H4 (cell line): Measurements from ENCODE around the gene OR2Z1. TPM values are rescaled to one million over a fixed set of nuclear protein-coding genes. Genes with fewer than 3 reads are reported as not detected.

Experiments
- DNase-seq: peaks from one replicate; pipeline ENCODE4 v3.0.0-alpha.2; 2015; ENCODE audit warnings: low spot score
- total RNA-seq: library from RNA; depleted of rRNA; stranded (reverse); fragments of >200 nt; shearing (Covaris generic); gene quantifications from 2 replicates; pipeline ENCODE4 v1.2.3, GENCODE V29; 2014; rRNA removed

The OR2Z1 gene, protein sequence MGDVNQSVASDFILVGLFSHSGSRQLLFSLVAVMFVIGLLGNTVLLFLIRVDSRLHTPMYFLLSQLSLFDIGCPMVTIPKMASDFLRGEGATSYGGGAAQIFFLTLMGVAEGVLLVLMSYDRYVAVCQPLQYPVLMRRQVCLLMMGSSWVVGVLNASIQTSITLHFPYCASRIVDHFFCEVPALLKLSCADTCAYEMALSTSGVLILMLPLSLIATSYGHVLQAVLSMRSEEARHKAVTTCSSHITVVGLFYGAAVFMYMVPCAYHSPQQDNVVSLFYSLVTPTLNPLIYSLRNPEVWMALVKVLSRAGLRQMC
- total RNA-seq = not detected in 2 replicates

DNA sequence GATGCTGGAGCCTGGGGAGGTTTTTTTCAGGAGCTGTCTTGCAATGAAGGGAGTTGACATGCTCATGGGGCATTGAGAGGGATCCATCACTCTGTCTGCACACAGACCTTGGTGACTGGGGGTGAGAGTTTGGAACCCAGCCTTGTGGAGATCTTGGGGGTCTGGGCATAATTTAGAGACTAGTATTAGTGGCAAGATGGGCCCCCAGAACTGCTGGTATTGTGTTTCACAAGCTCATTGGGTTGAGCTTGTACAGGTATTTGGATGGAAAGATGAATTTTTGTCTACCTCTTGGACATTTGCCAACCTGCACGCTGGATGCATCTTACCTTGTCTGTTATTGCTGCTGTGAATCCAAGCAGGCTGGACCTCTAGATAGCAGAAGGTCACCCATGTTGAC, at the start of gene OR2Z1:
Gene OR2Z1, plus strand, starts transcription at position 301 of the 400 bp plus-strand sequence. CDS start 9,395 bp downstream, outside the sequence.
- DNase-seq = no peak

DNA sequence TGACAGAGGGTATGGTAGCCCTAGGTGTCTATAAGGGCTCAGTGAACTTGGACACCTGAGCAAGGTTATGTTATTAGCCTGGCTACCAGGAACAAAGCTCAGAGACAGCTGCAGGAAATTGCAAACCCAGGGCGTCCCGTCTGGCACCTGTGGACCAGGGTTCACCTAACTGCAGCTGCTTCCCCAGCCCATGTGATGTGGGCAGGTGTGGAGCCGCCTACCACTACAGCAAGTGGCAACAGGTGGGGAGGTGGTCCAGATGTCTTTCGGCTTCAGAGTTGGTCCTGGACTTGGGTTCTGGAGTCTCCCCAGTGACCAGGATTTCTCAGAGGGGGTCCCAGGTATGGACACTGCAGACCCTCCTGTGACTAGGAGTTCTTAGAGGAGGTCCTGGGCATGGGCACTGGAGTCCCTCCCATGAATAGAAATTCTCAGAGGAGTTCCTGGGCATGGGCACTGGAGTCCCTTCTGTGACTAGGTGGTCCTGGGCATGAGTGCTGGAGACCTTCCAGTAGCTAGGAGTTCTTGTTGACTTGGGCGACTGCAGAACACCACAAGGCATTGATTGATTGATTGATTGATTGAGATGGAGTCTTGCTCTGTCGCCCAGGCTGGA, 48.0 kb upstream of the OR2Z1 start:
- DNase-seq = no peak

DNA sequence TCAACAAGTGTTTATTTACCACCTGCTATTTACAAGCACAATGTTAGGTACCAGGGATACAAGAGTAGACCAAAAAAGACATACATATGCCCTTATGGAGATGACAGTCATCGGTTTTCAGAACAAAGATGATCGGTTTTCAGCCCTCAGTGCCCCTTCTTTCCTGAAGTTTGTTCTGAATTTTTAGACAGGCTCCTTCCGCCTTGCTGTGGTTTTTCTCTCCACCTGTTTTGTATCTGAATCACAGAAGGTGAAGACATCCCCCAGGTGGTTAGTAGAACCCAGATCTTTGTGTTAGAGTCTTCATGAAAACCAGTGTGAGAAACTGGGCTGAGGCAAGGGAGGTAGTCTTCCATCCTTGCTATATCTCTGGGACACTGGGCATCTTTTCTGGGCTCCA, 46.4 kb upstream of the OR2Z1 start:
- no peak for DNase-seq

DNA sequence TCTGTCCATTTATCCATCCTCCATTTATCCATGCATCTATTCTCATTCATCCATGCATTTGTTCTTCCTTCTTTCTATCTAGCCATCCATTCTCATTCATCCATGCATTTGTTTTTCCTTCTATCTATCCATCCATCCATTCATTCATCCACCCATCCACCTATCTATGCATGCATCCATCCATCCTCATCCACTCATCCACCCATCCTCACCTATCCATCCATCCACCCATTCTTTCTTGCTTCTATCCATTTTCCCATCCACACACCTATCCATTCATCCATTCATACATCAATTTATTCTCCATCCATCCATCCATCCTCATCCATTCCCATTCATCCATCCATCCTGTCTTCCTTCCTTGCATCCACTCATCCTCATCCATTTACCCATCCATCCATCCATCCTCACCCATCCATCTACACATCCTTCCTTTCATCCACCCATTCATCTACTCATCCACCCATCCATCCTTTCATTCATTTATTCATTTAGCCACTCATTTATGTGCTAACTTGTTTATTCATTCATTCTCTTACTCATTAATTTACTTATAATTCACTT, 43.1 kb upstream of the OR2Z1 start:
- no peak for DNase-seq

DNA sequence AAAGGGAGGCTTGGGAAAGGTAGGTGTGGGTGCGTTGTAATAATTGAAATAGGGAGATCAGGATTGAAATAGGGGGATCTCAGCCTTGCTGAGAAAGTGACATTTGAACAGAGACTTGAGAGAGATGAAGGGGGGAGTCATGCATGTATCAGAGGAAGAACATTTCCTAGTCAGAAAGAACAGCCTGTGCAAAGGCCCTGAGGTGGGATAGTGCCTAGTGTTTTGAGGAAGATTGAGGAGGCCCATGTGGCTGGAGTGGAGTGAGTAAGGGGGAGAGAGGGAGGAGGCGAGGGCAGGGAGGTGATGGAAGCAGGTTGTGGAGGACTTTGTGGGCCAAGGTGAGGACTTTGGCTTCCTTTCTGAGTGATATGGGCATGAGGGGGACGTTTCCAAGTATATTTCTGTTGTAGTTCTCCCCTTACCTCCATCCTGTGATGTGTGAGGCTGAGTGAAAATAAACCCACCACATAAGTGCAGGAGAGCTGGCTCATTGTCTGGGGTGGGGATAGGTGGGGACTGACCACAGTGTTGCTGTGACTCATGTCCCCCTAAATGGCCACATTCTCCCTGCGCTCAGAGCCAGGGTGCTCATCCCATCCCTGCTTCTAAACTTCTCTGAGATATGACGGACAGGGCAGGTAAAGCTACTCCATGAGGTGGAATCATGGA, 40.6 kb upstream of the OR2Z1 start:
- DNase-seq = no peak

DNA sequence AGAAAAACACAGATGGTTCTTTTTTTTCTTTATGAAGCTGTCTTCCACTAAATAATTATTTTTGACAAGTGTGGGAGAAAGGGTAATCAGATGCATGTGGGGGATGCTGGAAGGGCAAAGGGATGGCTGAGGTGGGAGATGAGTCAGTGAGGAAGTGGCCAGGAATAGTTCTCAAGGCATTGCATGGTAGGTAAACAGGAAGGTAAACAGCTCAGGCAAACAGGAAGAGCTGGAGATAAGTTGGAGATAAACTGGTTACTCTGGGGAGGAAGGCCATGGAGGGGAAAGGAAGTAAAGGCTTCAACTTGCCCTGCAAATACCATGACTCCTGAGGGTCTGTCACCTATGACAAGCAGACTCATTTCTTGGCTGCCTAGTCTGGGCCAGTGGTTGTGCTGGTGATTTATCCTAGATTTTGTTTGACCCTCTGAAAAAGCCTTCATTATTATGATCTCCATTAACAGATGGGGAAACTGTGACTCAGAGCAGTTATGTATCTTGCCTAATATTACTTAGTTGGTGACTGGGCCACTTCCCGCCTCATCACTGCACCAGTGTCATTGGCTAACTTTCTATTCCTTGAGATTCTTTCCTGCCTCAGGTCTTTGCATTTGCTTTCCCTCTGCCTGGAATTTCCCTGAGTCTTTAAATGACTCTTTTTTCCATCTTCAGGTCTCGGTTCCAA, 39.9 kb upstream of the OR2Z1 start:
- peak; percentile 42 for DNase-seq

DNA sequence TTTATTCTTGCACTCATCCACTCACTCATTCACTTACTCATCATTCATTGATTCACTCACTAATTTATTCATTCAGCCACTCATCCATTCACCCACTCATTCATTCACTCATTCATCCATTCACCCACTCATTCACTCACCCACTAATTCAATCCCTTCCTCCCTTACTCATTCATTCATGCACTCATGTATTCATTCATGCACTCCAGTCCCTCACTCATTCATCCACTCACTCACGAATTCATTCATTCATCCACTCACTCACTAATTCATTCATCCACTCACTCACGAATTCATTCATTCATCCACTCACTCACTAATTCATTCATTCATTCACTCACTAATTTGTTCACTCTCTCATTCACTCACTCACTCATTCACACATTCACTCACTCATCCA, 39.0 kb upstream of the OR2Z1 start:
- DNase-seq = no peak

DNA sequence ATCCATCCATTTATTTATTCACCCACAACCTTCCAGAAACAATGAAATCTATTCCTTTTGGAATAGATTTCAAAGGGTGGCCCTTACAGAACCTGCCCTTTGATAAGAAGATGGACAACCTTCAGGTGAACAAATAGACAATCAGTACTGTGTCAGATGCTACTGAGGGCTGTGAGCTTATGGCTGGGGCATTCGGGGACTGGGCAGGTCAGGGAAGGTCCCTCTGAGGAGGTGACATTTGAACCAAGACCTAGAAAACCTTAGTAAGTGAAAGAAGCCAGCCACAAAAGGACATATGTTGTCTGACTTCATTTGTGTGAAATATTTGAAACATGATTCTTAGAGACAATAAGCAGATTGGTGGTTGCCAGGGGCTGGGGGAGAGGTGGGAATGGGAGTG, 38.5 kb upstream of the OR2Z1 start:
- no peak for DNase-seq

DNA sequence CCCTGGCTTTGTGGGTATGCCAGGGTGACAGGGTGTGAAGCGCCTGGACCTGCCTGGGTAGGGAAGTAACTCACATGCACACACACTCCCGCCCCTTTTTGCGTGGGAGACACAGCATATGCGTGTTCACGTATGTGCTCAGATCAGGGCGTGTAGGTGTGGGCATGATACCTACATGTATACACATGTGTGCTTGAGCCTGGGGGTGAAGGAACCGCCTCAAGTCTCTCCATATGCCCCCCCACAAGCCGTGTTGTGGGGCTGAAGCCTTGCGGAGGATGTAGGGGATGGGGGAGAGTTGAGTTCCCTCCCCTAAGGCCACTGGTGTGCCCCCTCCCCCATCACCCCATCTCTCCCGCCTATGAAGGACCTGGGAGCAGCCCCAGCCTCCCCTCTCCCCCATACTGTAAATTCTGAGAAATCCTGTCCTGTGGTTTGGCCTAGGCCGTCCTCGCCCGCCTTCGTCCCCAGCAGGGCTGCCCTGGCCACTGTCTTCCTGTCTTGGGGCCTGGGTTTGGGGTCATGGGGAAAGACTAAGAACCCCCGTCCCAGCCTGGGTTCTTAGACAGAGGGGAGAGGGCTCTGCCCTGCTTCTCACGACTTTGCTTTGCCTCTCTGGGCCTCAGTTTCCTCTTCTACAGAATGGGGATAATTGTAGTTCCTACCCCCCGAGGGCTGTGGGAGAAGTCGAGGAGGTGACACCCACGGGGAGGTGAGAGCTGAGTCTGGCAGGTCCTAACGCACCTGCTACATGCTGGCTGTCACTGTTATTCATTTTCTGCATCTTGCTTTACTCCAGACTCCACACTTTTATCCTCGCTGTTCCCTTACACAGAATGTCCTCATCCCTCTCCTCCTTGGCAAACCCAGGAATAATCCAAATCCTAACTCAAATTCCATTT, 37.2 kb upstream of the OR2Z1 start:
- no peak for DNase-seq

DNA sequence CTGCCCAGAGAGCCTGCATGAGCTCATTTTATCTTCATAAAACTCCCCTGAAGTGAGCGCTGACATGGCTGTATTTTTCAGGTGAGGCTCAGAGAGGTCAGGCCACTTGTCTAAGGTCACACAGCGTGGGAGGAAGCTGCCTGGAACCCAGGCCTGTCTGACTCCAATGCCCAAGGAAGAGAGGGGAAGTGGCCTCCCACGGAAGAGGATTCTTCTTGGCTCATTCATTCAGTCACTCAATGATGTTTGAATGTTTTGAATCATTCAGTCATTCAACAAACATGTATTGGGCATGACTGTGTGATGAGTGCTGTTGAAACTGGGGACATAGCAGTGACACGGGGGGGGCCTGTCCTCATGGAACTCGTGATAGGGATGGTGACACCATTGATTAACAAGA, 34.9 kb upstream of the OR2Z1 start:
- no peak for DNase-seq

DNA sequence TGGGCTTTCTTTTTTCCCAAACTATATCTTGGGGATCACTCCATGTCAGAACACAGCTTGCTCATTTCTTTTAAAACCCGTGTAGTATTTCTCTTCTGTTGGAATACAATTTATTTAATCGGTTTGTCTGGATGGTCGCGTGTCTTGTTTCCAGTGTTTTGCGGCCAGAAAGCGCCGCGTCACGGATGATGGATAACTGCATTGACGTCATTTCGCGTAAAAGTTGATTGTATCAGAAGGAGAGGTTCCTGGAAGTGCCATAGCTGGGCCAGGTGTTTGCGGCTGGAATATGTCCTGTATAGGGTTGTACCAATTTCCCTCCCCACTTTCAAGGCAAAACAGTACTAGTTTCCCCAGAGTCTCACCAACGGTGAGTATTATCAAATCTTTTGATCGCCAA, 32.5 kb upstream of the OR2Z1 start:
- DNase-seq = no peak

DNA sequence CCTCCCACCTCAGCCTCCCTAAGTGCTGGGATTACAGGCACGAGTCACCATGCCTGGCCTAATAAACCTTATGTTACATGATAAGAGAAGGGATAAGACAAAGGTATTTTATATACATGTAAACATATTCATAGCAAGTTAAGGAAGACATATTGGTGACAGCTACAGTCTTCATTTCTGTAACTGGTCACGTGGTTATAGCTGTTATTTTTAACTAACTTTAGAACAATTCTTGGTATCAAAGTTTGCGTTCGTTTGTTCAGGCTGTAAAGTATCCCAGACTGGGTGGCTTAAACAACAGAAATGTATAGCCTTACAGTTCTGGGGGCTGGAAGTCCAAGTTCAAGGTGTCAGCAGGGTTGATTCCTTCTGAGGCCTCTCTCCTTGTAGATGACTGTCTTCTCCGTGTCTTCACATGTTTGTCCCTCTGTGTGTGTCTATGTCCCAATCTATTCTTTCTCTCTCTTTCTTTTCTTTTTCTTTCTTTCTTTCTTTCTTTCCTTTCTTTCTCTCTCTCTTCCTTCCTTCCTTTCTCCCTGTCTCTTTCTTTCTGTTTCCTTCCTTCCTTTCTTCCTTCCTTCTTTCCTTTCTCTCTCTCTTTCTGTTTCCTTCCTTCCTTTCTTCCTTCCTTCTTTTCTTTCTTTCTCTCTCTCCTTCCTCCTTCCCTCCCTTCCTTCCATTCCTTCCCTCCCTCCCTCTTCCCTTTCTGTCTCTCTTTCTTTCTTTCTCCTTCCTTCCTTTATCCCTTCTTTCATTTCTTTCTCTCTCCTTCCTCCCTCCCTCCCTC, 30.5 kb upstream of the OR2Z1 start:
- DNase-seq = no peak

DNA sequence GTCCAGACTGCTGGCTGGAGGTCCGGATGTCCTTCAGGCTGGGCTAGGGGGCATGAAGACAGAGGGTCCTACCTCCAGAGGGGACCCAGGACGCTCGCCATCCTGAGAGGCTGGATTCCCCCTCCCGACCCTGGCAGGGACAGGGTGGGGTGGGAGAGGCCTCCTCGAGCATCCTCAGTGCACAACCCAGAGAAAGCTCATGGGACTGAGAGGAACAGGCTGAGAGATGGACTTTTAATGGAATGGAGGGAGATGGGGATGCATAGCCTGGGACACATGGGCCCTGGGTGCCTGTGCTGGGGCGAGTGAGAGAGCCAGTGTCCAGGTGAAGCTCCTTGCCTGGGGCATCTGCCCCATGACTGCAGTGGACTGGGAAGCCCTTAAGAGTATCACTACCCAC, 25.9 kb upstream of the OR2Z1 start:
- no peak for DNase-seq

DNA sequence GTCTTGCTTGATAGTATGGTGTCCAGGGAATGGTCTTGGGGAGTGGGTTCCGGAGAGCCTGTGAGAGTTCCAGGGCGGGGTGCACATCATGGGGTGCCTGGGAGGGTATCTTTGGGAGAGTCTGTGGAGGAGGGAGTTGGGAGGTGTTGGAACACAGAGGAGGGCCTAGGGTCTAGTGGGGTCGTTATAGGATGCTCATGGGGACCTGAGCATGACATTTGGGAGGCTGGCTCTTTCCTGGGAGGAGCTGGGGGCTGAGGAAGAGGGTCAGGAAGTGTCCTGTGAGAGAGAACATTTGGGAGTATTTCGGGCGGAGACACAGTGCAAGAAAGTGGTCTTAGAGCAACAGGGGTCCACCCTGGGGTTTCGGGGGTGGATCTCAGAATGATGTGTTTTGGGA, 25.5 kb upstream of the OR2Z1 start:
- DNase-seq = no peak

DNA sequence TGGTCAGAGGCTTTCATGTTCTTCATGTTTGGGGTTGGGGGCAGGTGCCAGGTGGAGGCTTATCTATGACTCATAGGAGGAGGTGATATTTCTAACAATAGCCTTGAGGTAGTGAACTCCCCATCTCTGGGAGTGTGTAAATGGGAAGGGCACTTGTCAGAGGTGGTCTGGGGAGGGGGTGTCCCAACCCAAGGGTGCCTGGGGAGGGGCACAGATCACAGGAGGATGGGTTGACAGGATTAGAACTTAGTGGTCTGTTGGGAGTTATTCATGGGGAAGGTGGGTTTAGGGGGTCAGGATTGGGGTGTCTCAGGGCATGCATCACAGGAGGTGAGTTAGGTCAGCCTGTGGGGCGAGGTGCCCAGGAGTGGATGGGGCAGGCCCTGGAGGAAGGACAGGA, 24.4 kb upstream of the OR2Z1 start:
- no peak for DNase-seq

DNA sequence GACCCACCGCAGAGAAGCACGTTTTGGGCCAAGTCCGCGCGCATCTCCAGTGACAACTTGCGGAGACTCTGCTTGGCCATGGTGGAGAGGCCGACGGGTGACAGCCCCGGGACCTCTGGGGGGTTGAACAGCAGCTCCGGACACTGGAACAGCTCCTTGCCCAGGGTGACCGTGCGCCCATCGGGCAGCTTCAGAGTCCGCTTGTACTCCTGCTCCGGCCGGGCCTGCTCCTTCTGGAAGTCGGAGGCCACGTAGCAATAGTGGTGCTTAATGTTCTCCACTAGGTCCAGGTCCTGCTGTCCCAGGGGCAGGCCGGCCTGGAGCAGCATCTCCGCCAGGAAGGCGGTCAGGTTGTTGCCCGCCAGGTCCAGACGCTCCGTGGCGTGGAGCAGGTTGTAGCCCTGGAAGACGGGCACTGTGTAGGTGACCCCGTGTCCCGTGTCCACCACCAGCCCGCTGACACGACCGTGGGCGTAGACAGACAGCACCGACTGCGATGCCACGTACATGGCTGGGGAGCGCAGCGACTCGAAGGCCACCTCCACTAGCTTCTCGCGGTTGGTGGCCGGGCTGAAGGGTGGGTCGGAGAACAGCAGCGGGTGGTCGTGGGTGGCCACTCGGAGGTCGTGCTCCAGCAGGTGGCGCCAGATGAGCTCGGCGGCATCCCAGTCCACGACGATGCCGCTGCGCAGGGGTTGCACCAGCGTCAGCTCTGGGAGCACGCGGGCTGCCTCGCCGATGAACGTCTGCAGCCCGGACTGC, 23.6 kb upstream of the OR2Z1 start:
- no peak for DNase-seq

DNA sequence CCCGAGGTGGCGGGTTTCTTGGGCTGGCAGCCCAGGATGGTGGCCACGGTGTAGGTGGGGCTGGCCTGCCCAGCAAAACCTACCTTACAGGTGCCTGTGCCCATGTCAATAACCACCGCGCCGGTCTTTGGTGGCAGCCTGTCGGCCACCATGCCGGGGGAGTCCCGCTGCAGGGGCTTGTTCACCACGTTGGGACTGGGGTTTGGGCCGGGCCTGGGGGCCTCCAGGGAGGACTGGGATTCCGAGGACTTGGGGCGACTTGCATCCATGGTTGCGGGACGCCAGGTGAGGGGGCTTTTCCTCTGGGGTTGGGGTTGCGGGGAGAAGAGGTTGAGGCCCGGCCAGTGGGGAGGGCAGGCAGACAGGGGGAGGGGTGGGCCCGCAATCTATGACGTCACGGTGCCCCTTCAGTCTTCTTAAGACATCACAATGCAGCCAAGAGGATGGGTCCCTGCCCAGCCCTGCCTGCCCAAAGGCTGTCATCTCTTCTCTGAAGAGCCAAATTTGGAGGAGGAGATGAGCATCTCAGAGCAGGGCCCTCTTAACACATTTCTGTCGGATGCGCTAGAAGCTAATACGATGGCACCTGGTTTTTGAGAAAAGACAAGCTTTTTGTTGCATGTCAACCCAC, 22.9 kb upstream of the OR2Z1 start, which contains the start of gene ACTL9:
Gene ACTL9, minus strand, starts transcription at position 363 of the 631 bp plus-strand sequence. Its CDS starts 94 bp downstream, at position 269.
- no peak for DNase-seq

DNA sequence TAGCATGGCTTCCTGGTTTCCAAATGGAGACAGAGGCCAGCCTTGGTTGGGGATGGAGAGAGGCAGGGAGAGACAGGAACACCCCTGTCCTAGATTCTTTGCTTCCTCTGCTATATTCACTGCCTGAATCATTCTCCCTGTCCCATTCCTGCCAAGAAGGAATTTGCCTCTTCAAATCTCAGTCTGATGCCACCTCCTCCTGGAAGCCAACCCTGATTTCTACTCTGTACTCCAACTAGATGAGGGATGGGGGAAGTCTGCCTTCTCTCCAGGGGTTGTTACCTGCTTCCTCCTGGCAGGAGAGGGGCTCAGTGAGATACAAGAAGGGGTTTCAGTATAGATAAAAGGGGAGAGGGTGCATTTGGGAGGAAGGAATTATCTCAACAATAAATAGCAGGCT, 21.5 kb upstream of the OR2Z1 start:
- DNase-seq = no peak

DNA sequence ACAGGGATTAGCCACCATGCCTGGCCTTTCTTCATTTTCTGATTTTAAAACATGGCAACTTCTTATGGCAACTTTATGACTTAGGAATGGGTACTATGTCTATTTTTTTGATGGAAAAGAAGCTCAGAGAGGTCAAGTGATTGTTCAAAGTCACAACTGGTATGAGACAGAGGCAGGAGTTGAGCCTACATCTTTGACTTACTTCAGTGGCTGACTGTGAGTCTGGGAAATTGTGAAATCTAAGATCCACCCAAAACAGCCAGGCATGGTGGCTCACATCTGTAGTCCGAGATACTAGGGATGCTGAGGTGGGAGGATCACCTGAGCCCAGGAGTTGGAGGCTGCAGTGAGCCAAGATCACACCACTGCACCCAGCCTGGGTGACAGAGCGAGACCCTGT, 20.5 kb upstream of the OR2Z1 start:
- no peak for DNase-seq
